LHCN-M2 (cell line): ENCODE data around the gene CAD. TPM values are rescaled to one million over a fixed set of nuclear protein-coding genes. Genes with fewer than 3 reads are reported as not detected.

Experiments used
- DNase-seq: peaks from one replicate; pipeline ENCODE4 v3.0.0-alpha.2; 2012; ENCODE audit warnings: low read depth
- total RNA-seq: library from RNA; depleted of rRNA; stranded (reverse); fragments of >200 nt; gene quantifications from 2 replicates; pipeline ENCODE4 v1.2.3, GENCODE V29; 2014; rRNA removed

The CAD gene
- total RNA-seq, 1 experiment from 2014 or later = 44.5 TPM

GRCh38 chr2:27278010-27278409, 60.8 kb downstream of the CAD start:
- no peak for DNase-seq

- no peak for DNase-seq
These were observed 63.7 kb downstream of the CAD start for GRCh38 chr2:27280826-27281225.

- no peak for DNase-seq
These were observed 64.3 kb downstream of the CAD start for GRCh38 chr2:27281442-27281841.

- peak; percentile 61 for DNase-seq
These were observed 64.8 kb downstream of the CAD start, which contains the start of gene TRIM54 for GRCh38 chr2:27281855-27282559. Gene TRIM54 (plus strand): TSS chr2:27282429. CDS start chr2:27282732, 303 bp downstream.

GRCh38 chr2:27282892-27283291, 65.7 kb downstream of the CAD start:
- DNase-seq = no peak

- no peak for DNase-seq
These were observed 67.8 kb downstream of the CAD start for GRCh38 chr2:27284996-27285395.

GRCh38 chr2:27285481-27285880, 68.3 kb downstream of the CAD start:
- no peak for DNase-seq

GRCh38 chr2:27288610-27289009, 71.4 kb downstream of the CAD start:
- DNase-seq = no peak

GRCh38 chr2:27290549-27290948, 73.4 kb downstream of the CAD start:
- DNase-seq = no peak

GRCh38 chr2:27291865-27292264, 74.7 kb downstream of the CAD start:
- DNase-seq = no peak

Other genes with a start within 250 kb of the CAD start
- 1.5 and 1.7 TPM in 2 replicates for gene MAPRE3, start 246.7 kb upstream of the CAD start, total RNA-seq
- gene TMEM214, start 184.4 kb upstream of the CAD start, total RNA-seq = 60.0 and 61.4 TPM in 2 replicates
- 26.0 and 29.2 TPM in 2 replicates for gene AGBL5, start 165.7 kb upstream of the CAD start, total RNA-seq
- gene OST4, start 145.7 kb upstream of the CAD start, total RNA-seq = 325 and 383 TPM in 2 replicates
- gene EMILIN1, start 138.8 kb upstream of the CAD start, total RNA-seq = 6.1 and 11.0 TPM in 2 replicates
- 0.51 and 0.52 TPM in 2 replicates for gene KHK, start 130.6 kb upstream of the CAD start, total RNA-seq
- gene CGREF1, start 98.2 kb upstream of the CAD start, total RNA-seq = 0.69 and 1.6 TPM in 2 replicates
- 0.17 TPM in 1 of 2 replicates, not detected in the other for gene ABHD1, start 93.6 kb upstream of the CAD start, total RNA-seq
- gene PREB, start 82.7 kb upstream of the CAD start, total RNA-seq = 68.9 and 72.4 TPM in 2 replicates
- gene PRR30, start 78.0 kb upstream of the CAD start, total RNA-seq = not detected in 2 replicates
- gene TCF23, start 68.4 kb upstream of the CAD start, total RNA-seq = not detected in 2 replicates
- gene ATRAID, start 5.3 kb upstream of the CAD start, total RNA-seq = 180 and 193 TPM in 2 replicates
- gene SLC5A6, start 5.1 kb upstream of the CAD start, total RNA-seq = 39.6 and 54.5 TPM in 2 replicates
- gene SLC30A3, start 45.7 kb downstream of the CAD start, total RNA-seq = 0.63 TPM in 1 of 2 replicates, not detected in the other
- not detected in 2 replicates for gene DNAJC5G, start 58.1 kb downstream of the CAD start, total RNA-seq
- 0.11 TPM in 1 of 2 replicates, not detected in the other for gene TRIM54, start 65.1 kb downstream of the CAD start, total RNA-seq
- gene UCN, start 91.1 kb downstream of the CAD start, total RNA-seq = 1.2 and 2.2 TPM in 2 replicates
- gene MPV17, start 105.7 kb downstream of the CAD start, total RNA-seq = 81.4 and 113 TPM in 2 replicates
- gene GTF3C2, start 139.4 kb downstream of the CAD start, total RNA-seq = 42.3 and 43.5 TPM in 2 replicates
- 33.4 and 40.1 TPM in 2 replicates for gene EIF2B4, start 153.0 kb downstream of the CAD start, total RNA-seq
- gene SNX17, start 153.2 kb downstream of the CAD start, total RNA-seq = 176 and 181 TPM in 2 replicates
- gene ZNF513, start 163.4 kb downstream of the CAD start, total RNA-seq = 12.7 and 16.5 TPM in 2 replicates
- 117 and 120 TPM in 2 replicates for gene PPM1G, start 192.2 kb downstream of the CAD start, total RNA-seq
- gene NRBP1, start 211.3 kb downstream of the CAD start, total RNA-seq = 130 and 140 TPM in 2 replicates
- gene KRTCAP3, start 225.0 kb downstream of the CAD start, total RNA-seq = 0.46 TPM in 1 of 2 replicates, not detected in the other